SJCRH30 (cell line): Measurements from ENCODE around the gene TIMM8A. TPM values are rescaled to one million over a fixed set of nuclear protein-coding genes. Genes with fewer than 3 reads are reported as not detected.
A peak's percentile ranks its signal among the peaks of the same experiment; 100 is the strongest.

Experiments used
- DNase-seq, 2 experiments: peaks; one replicate each; pipeline ENCODE4 v3.0.0-alpha.2; 2015 to 2020
- H3K27ac ChIP-seq: fragments of 250-450 bp; sonication (Bioruptor Pico); 2 replicates; pipeline ENCODE4 v1.5.1; 2020; ENCODE audit warnings: mild to moderate bottlenecking, moderate library complexity
- H3K27me3 ChIP-seq: fragments of 250-450 bp; sonication (Bioruptor Pico); 2 replicates; pipeline ENCODE4 v1.5.1; 2020; ENCODE audit warnings: mild to moderate bottlenecking, moderate library complexity
- H3K36me3 ChIP-seq: fragments of 250-450 bp; sonication (Bioruptor Pico); 2 replicates; pipeline ENCODE4 v1.5.1; 2020; ENCODE audit warnings: mild to moderate bottlenecking, moderate library complexity
- H3K4me1 ChIP-seq: fragments of 250-450 bp; sonication (Bioruptor Pico); 2 replicates; pipeline ENCODE4 v1.5.1; 2020; ENCODE audit warnings: mild to moderate bottlenecking, moderate library complexity
- H3K4me3 ChIP-seq: fragments of 250-450 bp; sonication (Bioruptor Pico); 2 replicates; pipeline ENCODE4 v1.5.1; 2020; ENCODE audit warnings: mild to moderate bottlenecking, moderate library complexity
- H3K9me3 ChIP-seq: fragments of 250-450 bp; sonication (Bioruptor Pico); replicated peaks from 2 replicates; pipeline ENCODE4 v1.5.1; 2020; ENCODE audit warnings: mild to moderate bottlenecking, moderate library complexity
- total RNA-seq: library from RNA; depleted of rRNA; stranded (reverse); fragments of >200 nt; shearing (Covaris generic); gene quantifications from 2 replicates; pipeline ENCODE4 v1.2.3, GENCODE V29; 2014; rRNA removed

TIMM8A gene
- 20.5 and 21.0 TPM in 2 replicates for total RNA-seq

GRCh38 chrX:101348452-101349192, at the start of gene TIMM8A:
Gene TIMM8A (minus strand): TSS chrX:101348742. CDS start chrX:101348664, 78 bp downstream.
- DNase-seq, result peak; percentile 69 to 77

DNA sequence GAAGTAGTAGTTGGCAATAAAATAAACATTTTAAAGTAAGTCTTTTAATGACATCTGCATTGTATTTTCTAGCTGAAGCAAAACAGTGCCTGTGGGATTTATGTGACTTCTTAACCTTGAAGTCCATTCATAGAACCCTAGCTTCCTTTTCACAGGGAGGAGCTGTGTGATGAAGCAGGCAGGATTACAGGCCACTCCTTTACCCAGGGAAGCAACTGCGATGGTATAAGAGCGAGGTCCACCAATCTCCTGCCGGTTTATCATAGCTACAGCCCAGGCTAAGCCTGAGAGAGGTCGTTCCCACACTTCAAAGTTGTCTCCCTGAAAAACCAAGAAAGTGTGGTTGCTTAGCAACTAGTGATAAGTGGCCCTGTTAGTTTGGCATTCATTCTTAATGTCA, 49.2 kb upstream of the TIMM8A start:
- H3K36me3 ChIP-seq, result peaks cover 29% of the 10 kb centered on the region
- no peaks in the 10 kb centered on the region for H3K9me3 ChIP-seq
- no peak overlapping the region for H3K4me3 ChIP-seq
- no peaks in the 10 kb centered on the region for H3K4me1 ChIP-seq
- no peak for DNase-seq
- H3K27me3 ChIP-seq, result no peaks in the 10 kb centered on the region
- no peak overlapping the region for H3K27ac ChIP-seq

More at GRCh38 chrX:101348452-101349192, at the start of gene TIMM8A:
- Histone ChIP-seq H3K4me3 (peak within 1 kb of the TSS; percentile 80), H3K27me3 (no peaks in the 10 kb centered on the region), H3K36me3 (peaks cover 11% of the 10 kb centered on the region; the same call in 1 of the 2 replicates), H3K9me3 (no peaks in the 10 kb centered on the region), H3K4me1 (0 out of 2 replicates have a peak, but pooled peaks cover 6% of the 10 kb centered on the region), H3K27ac (peak within 1 kb of the TSS; percentile 86)

- DNase-seq, result no peak
- H3K36me3 ChIP-seq, result peaks cover 47% of the 10 kb centered on the region
- H3K9me3 ChIP-seq, result no peaks in the 10 kb centered on the region
Observed at GRCh38 chrX:101395789-101396188, 47.2 kb upstream of the TIMM8A start.

DNA sequence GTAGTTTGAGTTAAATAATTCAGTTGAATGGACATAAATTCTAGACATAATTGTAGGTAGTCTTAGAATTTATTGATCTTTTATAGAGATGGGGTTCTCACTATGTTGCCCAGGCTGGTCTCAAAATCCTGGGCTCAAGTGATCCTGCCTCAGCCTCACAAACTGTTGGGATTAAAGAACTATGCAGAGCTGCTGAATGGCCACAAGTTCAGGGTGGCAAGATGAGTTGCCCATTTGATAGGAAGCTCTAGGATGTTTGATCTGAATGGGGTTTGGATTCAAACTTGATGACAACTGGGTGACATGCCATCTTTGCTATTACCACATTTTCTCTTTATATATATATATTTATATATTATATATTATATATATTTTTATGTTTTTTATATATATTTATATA, 45.8 kb upstream of the TIMM8A start:
- no peak for DNase-seq
- no peak overlapping the region for H3K4me3 ChIP-seq
- no peaks in the 10 kb centered on the region for H3K27me3 ChIP-seq
- H3K36me3 ChIP-seq, result peaks cover 47% of the 10 kb centered on the region
- no peaks in the 10 kb centered on the region for H3K4me1 ChIP-seq
- no peaks in the 10 kb centered on the region for H3K9me3 ChIP-seq
- no peak overlapping the region for H3K27ac ChIP-seq

More at GRCh38 chrX:101395789-101396188, 47.2 kb upstream of the TIMM8A start:
- H3K27ac ChIP-seq, result no peak overlapping the region
- no peaks in the 10 kb centered on the region for H3K27me3 ChIP-seq
- H3K4me3 ChIP-seq, result no peak overlapping the region
- no peaks in the 10 kb centered on the region for H3K4me1 ChIP-seq

DNA sequence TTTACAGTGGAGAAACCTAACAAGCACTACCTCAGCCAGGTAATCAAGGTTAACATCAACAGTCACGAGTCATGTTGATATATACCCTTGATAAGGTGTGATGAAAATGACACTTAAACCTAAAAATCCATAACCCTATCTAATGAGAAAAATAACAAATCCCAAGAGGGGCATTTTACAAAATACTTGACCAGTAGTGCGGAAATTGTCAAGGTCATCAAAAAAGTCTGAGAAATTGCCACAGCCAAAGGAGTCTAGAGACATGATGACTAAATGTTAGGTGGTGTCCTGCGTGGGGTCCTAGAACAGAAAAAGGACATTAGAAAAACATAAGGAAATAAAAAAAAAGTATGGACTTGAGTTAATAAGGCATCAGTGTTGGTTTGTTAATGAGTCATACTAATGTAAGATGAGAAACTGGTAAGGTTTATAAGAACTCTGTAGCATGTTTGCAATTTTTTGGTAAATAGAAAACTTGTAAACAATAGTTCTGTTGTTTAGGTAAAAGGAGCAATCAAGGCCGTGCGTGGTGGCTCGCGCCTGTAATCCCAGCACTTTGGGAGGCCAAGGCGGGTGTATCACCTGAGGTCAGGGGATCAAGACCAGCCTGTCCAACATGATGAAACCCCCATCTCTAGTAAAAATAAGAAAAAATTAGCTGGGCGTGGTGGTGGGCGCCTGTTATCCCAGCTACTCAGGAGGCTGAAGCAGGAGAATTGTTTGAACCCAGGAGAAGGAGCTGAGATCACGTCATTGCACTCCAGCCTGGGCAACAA, 45.2 kb upstream of the TIMM8A start:
- H3K27me3 ChIP-seq, result no peaks in the 10 kb centered on the region
- DNase-seq, result no peak
- peak overlapping the region; percentile 12; the same call in 1 of the 2 replicates for H3K27ac ChIP-seq

DNA sequence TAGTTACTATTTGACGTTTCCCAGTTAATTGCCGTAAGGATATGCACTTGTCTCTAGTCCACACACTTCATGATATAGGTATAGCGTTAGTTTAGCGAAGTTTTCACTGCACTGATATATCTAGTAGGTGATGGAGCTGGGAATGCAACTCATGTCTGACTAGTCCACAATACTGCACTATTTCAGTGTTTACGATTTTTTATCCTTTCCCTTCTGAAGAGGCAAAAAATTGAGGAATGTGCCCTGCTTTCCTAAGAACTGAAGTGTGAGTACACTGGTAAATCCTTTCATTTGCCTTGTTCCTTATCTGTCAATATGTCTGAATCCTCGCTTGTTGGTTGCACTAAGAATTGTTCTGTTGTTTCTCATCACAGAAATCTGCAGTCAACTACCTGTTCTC, 43.3 kb upstream of the TIMM8A start:
- peak overlapping the region; percentile 86 for H3K4me3 ChIP-seq
- H3K27me3 ChIP-seq, result no peaks in the 10 kb centered on the region

More for the DNA sequence above, 45.2 kb upstream of the TIMM8A start:
- H3K9me3 ChIP-seq, result no peaks in the 10 kb centered on the region
- no peak overlapping the region for H3K4me3 ChIP-seq
- H3K4me1 ChIP-seq, result no peaks in the 10 kb centered on the region
- peaks cover 47% of the 10 kb centered on the region for H3K36me3 ChIP-seq

DNA sequence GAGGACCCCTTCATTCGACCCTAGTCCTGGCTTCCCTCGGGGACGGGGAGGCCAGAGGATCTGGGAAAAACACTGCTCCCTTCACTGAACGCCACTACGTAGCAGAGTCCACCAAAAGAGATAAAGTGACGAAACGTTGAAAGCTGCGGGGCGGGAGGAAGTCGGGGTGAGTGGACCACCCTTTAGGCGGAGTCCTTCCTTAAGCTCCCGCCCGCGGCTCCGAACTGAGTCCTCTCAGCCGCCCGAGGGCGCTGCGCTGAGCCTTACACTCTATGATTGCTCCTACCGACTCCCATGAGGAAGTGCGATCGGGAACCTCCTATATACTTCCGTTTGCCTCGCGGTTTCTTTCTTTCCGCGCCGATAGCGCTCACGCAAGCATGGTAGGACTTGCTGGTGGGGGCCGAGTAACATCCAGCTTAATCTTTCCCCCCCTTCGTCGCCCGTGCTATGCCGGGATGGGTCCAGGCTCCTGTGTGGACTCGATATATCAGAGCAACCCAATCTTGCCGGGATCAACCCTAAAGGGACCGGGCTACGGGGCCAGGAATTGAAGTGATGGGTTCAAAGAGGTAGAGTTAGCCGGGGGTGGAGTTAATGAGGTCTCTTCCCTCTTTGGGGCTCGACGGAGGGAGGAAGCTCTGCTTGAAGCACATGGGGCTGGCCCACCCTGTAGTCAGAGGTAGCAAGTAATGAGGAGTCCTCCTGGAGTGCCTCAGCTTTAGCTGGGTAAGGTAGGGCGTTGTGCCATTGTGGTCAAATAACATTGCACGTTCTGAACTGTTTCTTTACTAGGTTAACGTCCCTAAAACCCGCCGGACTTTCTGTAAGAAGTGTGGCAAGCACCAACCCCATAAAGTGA, 42.4 kb upstream of the TIMM8A start, which contains the start of gene RPL36A:
Gene RPL36A (plus strand): TSS at position 348 of the 862 bp plus-strand sequence. CDS start 33 bp downstream, at position 381.
- H3K27me3 ChIP-seq, result no peaks in the 10 kb centered on the region
- DNase-seq, result peak; percentile 92 to 95
- peaks cover 43% of the 10 kb centered on the region for H3K36me3 ChIP-seq
- H3K4me3 ChIP-seq, result peak within 1 kb of the TSS; percentile 86
- H3K27ac ChIP-seq, result peak within 1 kb of the TSS; percentile 87
- no peaks in the 10 kb centered on the region for H3K4me1 ChIP-seq
- H3K9me3 ChIP-seq, result no peaks in the 10 kb centered on the region

More for the DNA sequence above, 43.3 kb upstream of the TIMM8A start:
- Histone ChIP-seq H3K9me3 (no peaks in the 10 kb centered on the region), H3K36me3 (peaks cover 47% of the 10 kb centered on the region), H3K27ac (peak overlapping the region; percentile 87), H3K4me1 (no peaks in the 10 kb centered on the region)
- no peak for DNase-seq

- no peaks in the 10 kb centered on the region for H3K27me3 ChIP-seq
- no peak overlapping the region for H3K4me3 ChIP-seq
- no peaks in the 10 kb centered on the region for H3K9me3 ChIP-seq
- H3K36me3 ChIP-seq, result peaks cover 25% of the 10 kb centered on the region
- no peak for DNase-seq
- H3K27ac ChIP-seq, result no peak overlapping the region
- no peaks in the 10 kb centered on the region for H3K4me1 ChIP-seq
Observed at GRCh38 chrX:101388604-101389003, 40.1 kb upstream of the TIMM8A start.

DNA sequence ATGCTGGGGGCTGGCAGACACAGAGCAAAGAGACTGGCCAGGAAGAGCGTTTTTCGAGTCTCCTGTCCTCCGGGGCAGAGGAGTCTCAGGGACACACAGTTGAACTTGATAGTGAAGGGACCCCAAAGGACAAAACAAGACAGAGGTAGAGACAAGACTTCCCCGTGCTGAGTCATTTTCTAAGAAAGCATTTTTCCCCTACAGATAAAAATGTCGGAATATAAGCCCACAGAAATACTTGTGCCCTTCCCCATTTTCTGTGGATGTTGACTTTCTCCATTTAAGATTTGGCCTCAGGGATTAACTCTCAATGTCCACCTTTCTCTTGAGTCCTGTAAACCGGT, 38.0 kb upstream of the TIMM8A start:
- H3K36me3 ChIP-seq, result peaks cover 6% of the 10 kb centered on the region
- no peaks in the 10 kb centered on the region for H3K27me3 ChIP-seq
- no peaks in the 10 kb centered on the region for H3K9me3 ChIP-seq
- no peaks in the 10 kb centered on the region for H3K4me1 ChIP-seq
- H3K27ac ChIP-seq, result no peak overlapping the region
- no peak for DNase-seq
- no peak overlapping the region for H3K4me3 ChIP-seq

DNA sequence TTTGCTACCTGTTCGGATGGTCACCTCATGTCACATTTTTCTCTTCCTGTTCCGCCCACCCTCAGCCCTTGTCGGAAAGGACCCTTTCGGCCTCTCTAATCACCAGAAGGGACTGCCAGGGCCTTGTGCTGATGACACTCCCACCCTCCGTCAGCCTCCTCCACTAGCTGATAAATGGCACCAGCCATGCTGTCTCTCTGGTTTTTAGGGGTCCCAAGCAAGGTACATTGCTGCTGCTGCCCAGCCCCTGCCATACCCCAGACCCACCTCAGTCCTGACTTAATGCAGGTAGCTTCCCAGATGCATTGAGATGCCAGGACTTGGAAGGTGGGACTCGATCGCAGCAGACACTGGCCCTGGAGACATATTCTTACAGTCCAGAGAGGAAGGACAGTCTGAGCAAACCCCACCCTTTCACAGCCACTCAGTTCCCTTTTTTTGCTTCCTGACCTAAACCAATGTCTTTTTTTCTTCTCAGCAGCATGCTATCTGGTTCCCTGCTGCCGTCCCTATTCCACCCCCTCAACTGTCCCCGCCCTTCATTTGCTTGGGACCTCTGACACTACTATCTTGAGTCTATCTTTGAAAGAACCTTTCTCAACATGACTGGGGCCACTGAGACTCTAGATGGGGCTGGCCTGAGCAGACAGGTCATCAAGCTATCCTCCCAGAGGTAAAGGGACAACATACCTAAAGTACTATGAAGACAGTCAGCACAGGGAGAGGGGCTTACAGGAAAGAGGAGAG, 37.4 kb upstream of the TIMM8A start, which contains the start of gene BTK:
Gene BTK (minus strand): TSS at position 397 of the 747 bp plus-strand sequence. CDS start 10,907 bp downstream, outside the sequence.
- Histone ChIP-seq H3K4me3 (no peak within 1 kb of the TSS), H3K36me3 (peaks cover under 1% of the 10 kb centered on the region; the same call in 1 of the 2 replicates), H3K27me3 (no peaks in the 10 kb centered on the region), H3K4me1 (no peaks in the 10 kb centered on the region), H3K27ac (no peak within 1 kb of the TSS), H3K9me3 (no peaks in the 10 kb centered on the region)
- no peak for DNase-seq

- no peak overlapping the region for H3K27ac ChIP-seq
- H3K36me3 ChIP-seq, result no peaks in the 10 kb centered on the region
- H3K27me3 ChIP-seq, result no peaks in the 10 kb centered on the region
- H3K4me1 ChIP-seq, result no peaks in the 10 kb centered on the region
- H3K4me3 ChIP-seq, result no peak overlapping the region
- DNase-seq, result no peak
- H3K9me3 ChIP-seq, result no peaks in the 10 kb centered on the region
Observed at GRCh38 chrX:101385026-101385684, 36.6 kb upstream of the TIMM8A start.

GRCh38 chrX:101383679-101384205, 35.2 kb upstream of the TIMM8A start:
- H3K36me3 ChIP-seq, result no peaks in the 10 kb centered on the region
- no peak overlapping the region for H3K4me3 ChIP-seq
- H3K4me1 ChIP-seq, result no peaks in the 10 kb centered on the region
- DNase-seq, result no peak
- H3K27ac ChIP-seq, result no peak overlapping the region
- no peaks in the 10 kb centered on the region for H3K27me3 ChIP-seq
- no peaks in the 10 kb centered on the region for H3K9me3 ChIP-seq

DNA sequence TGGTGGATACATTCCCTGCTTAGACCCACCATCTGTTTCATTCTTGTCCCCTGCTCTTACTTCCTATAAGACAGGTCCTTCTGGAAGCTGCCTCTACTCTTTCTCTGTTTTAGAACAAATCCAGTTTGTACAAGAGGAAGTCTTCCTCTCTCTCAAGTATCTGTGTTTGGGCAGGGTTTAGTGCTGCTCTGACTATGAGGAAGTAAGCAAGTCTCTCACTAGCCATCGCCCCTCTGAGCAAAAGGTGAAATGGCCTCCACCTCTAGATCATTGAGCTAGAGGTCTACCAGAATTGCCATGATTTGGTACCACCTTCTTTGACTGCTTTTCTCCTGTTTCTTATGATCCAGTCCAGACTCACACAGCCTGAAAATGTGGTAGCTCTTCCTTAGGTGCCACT, 29.0 kb upstream of the TIMM8A start:
- no peak overlapping the region for H3K27ac ChIP-seq

More for the DNA sequence above, 29.0 kb upstream of the TIMM8A start:
- Histone ChIP-seq H3K27me3 (no peaks in the 10 kb centered on the region), H3K36me3 (no peaks in the 10 kb centered on the region), H3K4me1 (no peaks in the 10 kb centered on the region), H3K9me3 (no peaks in the 10 kb centered on the region), H3K4me3 (no peak overlapping the region)
- no peak for DNase-seq
